GM21619 (cell line): Measurements from ENCODE around the gene CACTIN.
"Not testable (repeated sequence)": the region's sequence is repeated elsewhere in the genome, so short reads cannot be mapped to it uniquely, and the experiment has no call there.

Source experiments
- ATAC-seq: cut with Tn5 transposase; IDR thresholded peaks from one replicate; pipeline ENCODE4 v1.9.1; 2021; ENCODE audit not compliant: unreplicated experiment

Gene CACTIN

GRCh38 chr19:3632739-3633558 is 6.4 kb upstream of the CACTIN start:
- ATAC-seq, result no peak

GRCh38 chr19:3632098-3632497 is 5.5 kb upstream of the CACTIN start:
- no peak for ATAC-seq

GRCh38 chr19:3631053-3631861 is 4.7 kb upstream of the CACTIN start:
- no peak for ATAC-seq

- not testable (repeated sequence) for ATAC-seq
Measured at GRCh38 chr19:3628766-3629165, 2.2 kb upstream of the CACTIN start.

- ATAC-seq, result no peak
Measured at GRCh38 chr19:3627351-3627723, 747 bp upstream of the CACTIN start.

- peak; percentile 5 for ATAC-seq
Measured at GRCh38 chr19:3625996-3626472, 556 bp downstream of the CACTIN start.

GRCh38 chr19:3623716-3624115 is 2.9 kb downstream of the CACTIN start:
- no peak for ATAC-seq

- ATAC-seq, result no peak
Measured at GRCh38 chr19:3622224-3622623, 4.4 kb downstream of the CACTIN start.

GRCh38 chr19:3621689-3622088 is 4.9 kb downstream of the CACTIN start:
- no peak for ATAC-seq

GRCh38 chr19:3620817-3621547 is 5.6 kb downstream of the CACTIN start:
- ATAC-seq, result no peak

GRCh38 chr19:3620145-3620816 is 6.3 kb downstream of the CACTIN start:
- ATAC-seq, result no peak

- ATAC-seq, result no peak
Measured at GRCh38 chr19:3619631-3620012, 7.0 kb downstream of the CACTIN start.

- ATAC-seq, result no peak
Measured at GRCh38 chr19:3618811-3619630, 7.6 kb downstream of the CACTIN start.

GRCh38 chr19:3618144-3618810 is 8.3 kb downstream of the CACTIN start:
- ATAC-seq, result no peak

GRCh38 chr19:3617463-3617862 is 9.1 kb downstream of the CACTIN start:
- ATAC-seq, result no peak

- no peak for ATAC-seq
Measured at GRCh38 chr19:3615524-3616135, 11.0 kb downstream of the CACTIN start.

- ATAC-seq, result no peak
Measured at GRCh38 chr19:3614858-3615505, 11.6 kb downstream of the CACTIN start.

- ATAC-seq, result no peak
Measured at GRCh38 chr19:3613818-3614661, 12.6 kb downstream of the CACTIN start.
